HepG2 (cell line): ENCODE data around the gene TRIM25. TPM values are rescaled to one million over a fixed set of nuclear protein-coding genes. Genes with fewer than 3 reads are reported as not detected.

Experiments used
- ATF7-NPFF ChIP-seq: sonication (generic); formaldehyde crosslinking; IDR thresholded peaks from 2 replicates; pipeline ENCODE4 v1.8.1; 2023; ENCODE audit warnings: mild to moderate bottlenecking, low read depth, missing genetic modification reagents, moderate library complexity
- ELK4 ChIP-seq: sonication (generic); formaldehyde crosslinking; IDR thresholded peaks from 2 replicates; pipeline ENCODE4 v1.9.0; 2021; ENCODE audit warnings: missing genetic modification reagents, borderline replicate concordance
- ETS1 ChIP-seq: sonication (generic); formaldehyde crosslinking; IDR thresholded peaks from 2 replicates; pipeline ENCODE4 v1.4.0; 2020; ENCODE audit warnings: missing genetic modification reagents
- MED8 ChIP-seq: sonication (generic); formaldehyde crosslinking; IDR thresholded peaks from 2 replicates; pipeline ENCODE4 v1.8.1; 2023; ENCODE audit warnings: mild to moderate bottlenecking, missing genetic modification reagents; ENCODE audit not compliant: insufficient replicate concordance
- MYC ChIP-seq: sonication (generic); formaldehyde crosslinking; IDR thresholded peaks from 2 replicates; pipeline ENCODE4 v1.9.0; 2021; ENCODE audit warnings: missing genetic modification reagents, borderline replicate concordance
- PCBP1 ChIP-seq: fragments of 200-400 bp; formaldehyde crosslinking; IDR thresholded peaks from 2 replicates; pipeline ENCODE4 v1.6.1; 2017; ENCODE audit warnings: mild to moderate bottlenecking, low read depth, low read length, borderline replicate concordance
- PHF5A ChIP-seq: IDR thresholded peaks from one replicate; pipeline ENCODE4 v1.6.1; 2018; ENCODE audit warnings: low read depth, missing genetic modification reagents; ENCODE audit not compliant: unreplicated experiment
- PRMT3 ChIP-seq: sonication (generic); formaldehyde crosslinking; IDR thresholded peaks from 2 replicates; pipeline ENCODE4 v1.8.1; 2022; ENCODE audit warnings: low read depth, mild to moderate bottlenecking, moderate library complexity, missing genetic modification reagents, borderline replicate concordance
- RCOR2 ChIP-seq: IDR thresholded peaks from 2 replicates; pipeline ENCODE4 v1.6.1; 2016; ENCODE audit warnings: missing biosample characterization, missing genetic modification reagents
- REXO4 ChIP-seq: sonication (generic); formaldehyde crosslinking; IDR thresholded peaks from 2 replicates; pipeline ENCODE4 v1.8.0; 2022; ENCODE audit warnings: missing genetic modification reagents, mild to moderate bottlenecking, borderline replicate concordance
- RNF2 ChIP-seq: fragments of 450-650 bp; conservative IDR thresholded peaks from 2 replicates; pipeline ENCODE4 v1.6.1; 2016; ENCODE audit warnings: low read depth
- SAFB2 ChIP-seq: sonication (generic); formaldehyde crosslinking; IDR thresholded peaks from 2 replicates; pipeline ENCODE4 v1.5.1; 2020; ENCODE audit warnings: missing genetic modification reagents, low read depth, mild to moderate bottlenecking, borderline replicate concordance
- SP4 ChIP-seq: sonication (generic); formaldehyde crosslinking; IDR thresholded peaks from 2 replicates; pipeline ENCODE4 v1.8.1; 2023; ENCODE audit warnings: mild to moderate bottlenecking, missing genetic modification reagents
- TAF15 ChIP-seq: fragments of 200-400 bp; formaldehyde crosslinking; IDR thresholded peaks from one replicate; pipeline ENCODE4 v1.6.1; 2018; ENCODE audit warnings: mild to moderate bottlenecking, low read depth, low read length; ENCODE audit not compliant: poor library complexity, severe bottlenecking
- ZBTB26 ChIP-seq: IDR thresholded peaks from 2 replicates; pipeline ENCODE4 v1.6.1; 2016; ENCODE audit warnings: missing compliant biosample characterization, missing genetic modification reagents, borderline replicate concordance
- ZKSCAN5 ChIP-seq: sonication (generic); formaldehyde crosslinking; IDR thresholded peaks from 2 replicates; pipeline ENCODE4 v1.5.1; 2020; ENCODE audit warnings: mild to moderate bottlenecking, missing genetic modification reagents
- ZNF331 ChIP-seq: sonication (generic); formaldehyde crosslinking; IDR thresholded peaks from 2 replicates; pipeline ENCODE4 v1.4.0; 2020; ENCODE audit warnings: missing genetic modification reagents
- ZNF691 ChIP-seq: sonication (generic); formaldehyde crosslinking; IDR thresholded peaks from 2 replicates; pipeline ENCODE4 v1.4.0; 2020; ENCODE audit warnings: missing genetic modification reagents, low read depth, mild to moderate bottlenecking, borderline replicate concordance
- ZNF709 ChIP-seq: sonication (generic); formaldehyde crosslinking; IDR thresholded peaks from 2 replicates; pipeline ENCODE4 v1.5.0; 2020; ENCODE audit warnings: mild to moderate bottlenecking, missing genetic modification reagents
- ZNF749 ChIP-seq: sonication (generic); formaldehyde crosslinking; IDR thresholded peaks from 2 replicates; pipeline ENCODE4 v1.8.0; 2022; ENCODE audit warnings: mild to moderate bottlenecking, missing genetic modification reagents, moderate library complexity, borderline replicate concordance
- polyA plus RNA-seq, 8 experiments: library from polyadenylated mRNA; depleted of rRNA in 3 of 8; stranded (reverse) in 7 of 8; unstranded in 1 of 8; fragments of >200 nt; fragmentation: Illumina TruSeq in 4 of 8; extraction: Trizol in 4 of 8; gene quantifications; 2 replicates each; pipeline versions ENCODE4 v1.2.1 to v1.2.3, GENCODE V29; 2011 to 2016; ENCODE audit warnings: low read depth in 4 of 8, missing spikeins in 1 of 8, mixed read lengths in 1 of 8; ENCODE audit not compliant: insufficient read depth in 1 of 8
- total RNA-seq, 5 experiments: library from RNA; depleted of rRNA; stranded (reverse); fragments of >200 nt; fragmentation: Illumina TruSeq; extraction: Trizol; gene quantifications; 2 replicates each; pipeline ENCODE4 v1.2.3, GENCODE V29; 2016; ENCODE audit warnings: low read depth in 1 of 5
- TF ChIP-seq, protein P1 (sequence below): sonication (generic); formaldehyde crosslinking; IDR thresholded peaks from 2 replicates; pipeline ENCODE4 v1.4.0; 2020; ENCODE audit warnings: mild to moderate bottlenecking, missing genetic modification reagents
- TF ChIP-seq, protein P2 (sequence below): sonication (generic); formaldehyde crosslinking; IDR thresholded peaks from 2 replicates; pipeline ENCODE4 v1.5.0; 2020; ENCODE audit warnings: missing genetic modification reagents
- TF ChIP-seq, protein P3 (sequence below): sonication (generic); formaldehyde crosslinking; IDR thresholded peaks from 2 replicates; pipeline ENCODE4 v1.4.0; 2020; ENCODE audit warnings: missing genetic modification reagents, borderline replicate concordance

TRIM25 gene
- total and polyA plus RNA-seq, 2 of the 13 experiments (the other 11 are each of a cell fraction or from before 2014, with no cell fraction given): 30.8 to 42.2 TPM

DNA sequence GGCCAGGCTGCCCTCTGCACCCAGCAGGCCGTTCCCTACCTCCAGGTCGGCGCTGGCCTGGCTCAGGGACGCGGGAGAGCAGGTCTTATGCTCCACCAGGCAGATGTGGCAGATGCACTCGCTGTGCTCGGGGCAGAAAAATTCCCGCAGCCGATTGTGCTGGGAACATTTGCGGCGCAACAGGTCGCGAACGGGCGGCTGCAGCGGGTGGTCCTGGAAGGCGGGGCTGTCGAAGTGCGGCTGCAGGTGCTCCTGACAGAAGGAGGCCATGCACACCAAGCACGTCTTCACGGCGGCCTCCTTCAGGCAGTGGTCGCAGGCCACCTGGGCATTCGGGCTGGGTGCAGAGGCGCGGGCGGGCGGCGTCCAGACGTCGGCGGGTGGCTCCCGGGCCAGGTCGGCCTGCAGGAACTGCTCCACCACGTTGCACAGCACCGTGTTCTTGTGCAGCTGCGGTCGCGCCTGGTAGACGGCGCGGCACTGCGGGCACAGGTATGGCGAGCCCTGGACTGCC, 439 bp downstream of the TRIM25 start (continued):
- no peak for TF ChIP-seq ZNF691 (CRISPR knock-in tag)
- TF ChIP-seq RCOR2 (CRISPR knock-in tag): no peak
- no peak for TF ChIP-seq SAFB2 (CRISPR knock-in tag)
- TF ChIP-seq PRMT3 (CRISPR knock-in tag): no peak
- peak; percentile 40; the same call in 1 of the 2 replicates for TF ChIP-seq RNF2
- no peak for TF ChIP-seq SP4 (CRISPR knock-in tag)
- no peak for TF ChIP-seq TAF15
- TF ChIP-seq ZKSCAN5 (CRISPR knock-in tag): no peak
- TF ChIP-seq REXO4 (CRISPR knock-in tag): 0 out of 2 replicates have a peak, but pooled peaks have one; percentile 35
- no peak for TF ChIP-seq PCBP1
- TF ChIP-seq MED8: no peak
- no peak for TF ChIP-seq ZBTB26 (CRISPR knock-in tag)
- TF ChIP-seq, protein P1, sequence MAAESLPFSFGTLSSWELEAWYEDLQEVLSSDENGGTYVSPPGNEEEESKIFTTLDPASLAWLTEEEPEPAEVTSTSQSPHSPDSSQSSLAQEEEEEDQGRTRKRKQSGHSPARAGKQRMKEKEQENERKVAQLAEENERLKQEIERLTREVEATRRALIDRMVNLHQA (CRISPR knock-in tag): no peak
- no peak for TF ChIP-seq ZNF331 (CRISPR knock-in tag)
- TF ChIP-seq ZNF709 (CRISPR knock-in tag): peak; percentile 45; the same call in 1 of the 2 replicates
- TF ChIP-seq, protein P2, sequence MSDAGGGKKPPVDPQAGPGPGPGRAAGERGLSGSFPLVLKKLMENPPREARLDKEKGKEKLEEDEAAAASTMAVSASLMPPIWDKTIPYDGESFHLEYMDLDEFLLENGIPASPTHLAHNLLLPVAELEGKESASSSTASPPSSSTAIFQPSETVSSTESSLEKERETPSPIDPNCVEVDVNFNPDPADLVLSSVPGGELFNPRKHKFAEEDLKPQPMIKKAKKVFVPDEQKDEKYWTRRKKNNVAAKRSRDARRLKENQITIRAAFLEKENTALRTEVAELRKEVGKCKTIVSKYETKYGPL (CRISPR knock-in tag): no peak
- no peak for TF ChIP-seq PHF5A (CRISPR knock-in tag)
- TF ChIP-seq, protein P3, sequence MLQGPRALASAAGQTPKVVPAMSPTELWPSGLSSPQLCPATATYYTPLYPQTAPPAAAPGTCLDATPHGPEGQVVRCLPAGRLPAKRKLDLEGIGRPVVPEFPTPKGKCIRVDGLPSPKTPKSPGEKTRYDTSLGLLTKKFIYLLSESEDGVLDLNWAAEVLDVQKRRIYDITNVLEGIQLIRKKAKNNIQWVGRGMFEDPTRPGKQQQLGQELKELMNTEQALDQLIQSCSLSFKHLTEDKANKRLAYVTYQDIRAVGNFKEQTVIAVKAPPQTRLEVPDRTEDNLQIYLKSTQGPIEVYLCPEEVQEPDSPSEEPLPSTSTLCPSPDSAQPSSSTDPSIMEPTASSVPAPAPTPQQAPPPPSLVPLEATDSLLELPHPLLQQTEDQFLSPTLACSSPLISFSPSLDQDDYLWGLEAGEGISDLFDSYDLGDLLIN (CRISPR knock-in tag): peak; percentile 43; the same call in 1 of the 2 replicates
- TF ChIP-seq MYC: peak; percentile 79
- 0 out of 2 replicates have a peak, but pooled peaks have one; percentile 15 for TF ChIP-seq ETS1 (CRISPR knock-in tag)
- no peak for TF ChIP-seq ATF7-NPFF (CRISPR knock-in tag)
- TF ChIP-seq ELK4 (CRISPR knock-in tag): no peak; the same call in 1 of the 2 replicates
- TF ChIP-seq ZNF749 (CRISPR knock-in tag): no peak
